HFF-Myc (cell line): Measurements from ENCODE around the gene RUNX2.

Experiments used
- DNase-seq: peaks from one replicate; pipeline ENCODE4 v3.0.0-alpha.2; 2011; ENCODE audit warnings: low read depth; ENCODE audit errors: extremely low read depth
- H3K4me3 ChIP-seq: replicated peaks from 2 replicates; pipeline ENCODE4 v1.5.1; 2011; ENCODE audit warnings: low read depth, mild to moderate bottlenecking, control low read depth, low read length
- TF ChIP-seq, protein P1 (sequence below): IDR thresholded peaks from 2 replicates; pipeline ENCODE4 v1.5.1; 2012; ENCODE audit warnings: mild to moderate bottlenecking, low read depth, low read length, control low read depth; ENCODE audit errors: missing control alignments

The RUNX2 gene

DNA sequence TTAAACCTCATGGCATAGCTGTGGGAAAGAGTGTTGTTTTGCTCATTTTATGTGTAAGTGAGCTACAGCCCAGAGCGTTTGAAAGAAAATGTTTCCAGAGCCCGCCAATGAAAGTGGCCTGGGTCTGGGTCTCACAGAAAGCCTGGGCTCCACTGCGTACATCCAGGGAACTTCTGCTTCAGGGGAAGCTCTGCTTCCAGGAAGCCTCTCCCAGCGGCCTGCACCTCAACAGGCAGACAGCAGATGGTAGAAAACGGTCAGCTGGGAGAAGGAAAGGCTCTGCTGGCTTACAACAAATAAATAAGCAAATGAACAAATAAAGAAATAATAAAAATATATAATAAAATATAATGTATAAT lies 320.1 kb downstream of the RUNX2 start:
- no peak for DNase-seq
- TF ChIP-seq, protein P1, sequence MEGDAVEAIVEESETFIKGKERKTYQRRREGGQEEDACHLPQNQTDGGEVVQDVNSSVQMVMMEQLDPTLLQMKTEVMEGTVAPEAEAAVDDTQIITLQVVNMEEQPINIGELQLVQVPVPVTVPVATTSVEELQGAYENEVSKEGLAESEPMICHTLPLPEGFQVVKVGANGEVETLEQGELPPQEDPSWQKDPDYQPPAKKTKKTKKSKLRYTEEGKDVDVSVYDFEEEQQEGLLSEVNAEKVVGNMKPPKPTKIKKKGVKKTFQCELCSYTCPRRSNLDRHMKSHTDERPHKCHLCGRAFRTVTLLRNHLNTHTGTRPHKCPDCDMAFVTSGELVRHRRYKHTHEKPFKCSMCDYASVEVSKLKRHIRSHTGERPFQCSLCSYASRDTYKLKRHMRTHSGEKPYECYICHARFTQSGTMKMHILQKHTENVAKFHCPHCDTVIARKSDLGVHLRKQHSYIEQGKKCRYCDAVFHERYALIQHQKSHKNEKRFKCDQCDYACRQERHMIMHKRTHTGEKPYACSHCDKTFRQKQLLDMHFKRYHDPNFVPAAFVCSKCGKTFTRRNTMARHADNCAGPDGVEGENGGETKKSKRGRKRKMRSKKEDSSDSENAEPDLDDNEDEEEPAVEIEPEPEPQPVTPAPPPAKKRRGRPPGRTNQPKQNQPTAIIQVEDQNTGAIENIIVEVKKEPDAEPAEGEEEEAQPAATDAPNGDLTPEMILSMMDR = no peak
- no peak overlapping the region for H3K4me3 ChIP-seq

DNA sequence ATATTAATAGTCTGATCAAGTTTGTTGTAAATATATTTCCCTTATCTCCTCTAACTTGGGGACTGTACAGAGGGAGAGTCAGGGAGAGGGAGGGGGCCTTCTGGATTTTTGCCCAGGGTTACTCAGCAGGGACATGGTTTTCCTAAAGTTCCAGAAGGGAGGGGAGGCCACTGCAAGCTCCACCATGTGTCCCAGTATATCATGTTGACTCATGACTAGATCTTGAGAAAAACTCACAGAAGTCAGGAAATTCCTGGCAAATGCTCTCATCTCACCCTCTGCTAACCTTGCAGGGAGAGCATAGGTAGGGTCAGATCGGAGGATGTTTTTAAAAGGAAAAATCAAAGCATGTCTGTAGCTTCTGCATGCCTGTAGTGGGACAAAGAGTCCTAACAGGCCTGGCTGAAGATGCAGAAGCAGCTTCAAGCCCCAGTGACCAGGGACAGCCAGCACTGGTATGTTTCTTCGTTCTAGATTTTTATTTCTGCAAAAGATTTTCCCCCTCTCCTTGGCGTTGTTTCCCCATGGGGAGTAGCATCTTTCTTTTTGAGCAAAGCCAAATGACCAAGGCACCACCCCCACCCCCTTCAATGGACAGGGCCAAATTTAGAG lies 322.5 kb downstream of the RUNX2 start:
- H3K4me3 ChIP-seq = no peak overlapping the region
- TF ChIP-seq, protein P1 = no peak
- DNase-seq = peak; percentile 87

DNA sequence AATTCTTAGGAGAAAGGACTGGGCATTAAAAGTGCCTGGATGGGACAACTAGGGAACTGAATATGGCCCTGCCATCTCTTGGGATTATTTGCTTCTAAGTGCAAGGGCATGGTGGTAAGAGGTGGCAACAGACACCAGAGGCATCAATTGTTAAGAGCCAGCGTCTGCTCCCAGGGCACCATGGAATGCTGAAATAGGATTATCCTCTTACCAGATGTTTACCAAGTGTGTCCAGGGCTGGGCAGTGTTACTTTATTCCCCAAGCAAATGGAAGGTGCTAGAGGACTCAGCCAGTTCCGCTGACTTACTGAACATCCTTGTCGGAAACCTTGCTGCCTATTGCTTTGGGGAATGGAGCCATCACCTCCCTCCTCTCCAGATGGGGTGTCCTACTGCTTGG lies 323.2 kb downstream of the RUNX2 start:
- TF ChIP-seq, protein P1 = no peak
- no peak overlapping the region for H3K4me3 ChIP-seq
- DNase-seq = no peak

DNA sequence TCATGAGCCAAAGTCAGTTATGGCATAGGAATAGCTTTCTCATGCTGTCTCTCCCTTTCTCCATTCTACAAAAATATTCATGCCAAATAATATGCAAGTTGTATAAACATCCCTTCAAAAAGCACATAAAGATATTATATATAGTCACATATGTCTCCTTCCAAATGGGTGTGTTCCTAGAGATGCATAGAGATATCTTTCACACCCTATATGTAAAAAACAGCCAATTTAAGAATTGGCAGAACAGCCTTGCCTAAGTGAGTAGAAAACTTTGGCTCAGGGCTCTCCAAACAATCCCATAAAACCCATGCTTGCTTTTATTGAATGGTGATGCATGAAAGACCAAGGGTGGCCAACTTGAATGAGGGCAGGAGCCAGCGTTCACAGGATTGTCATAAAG lies 324.3 kb downstream of the RUNX2 start:
- DNase-seq = no peak
- TF ChIP-seq, protein P1 = no peak
- no peak overlapping the region for H3K4me3 ChIP-seq

DNA sequence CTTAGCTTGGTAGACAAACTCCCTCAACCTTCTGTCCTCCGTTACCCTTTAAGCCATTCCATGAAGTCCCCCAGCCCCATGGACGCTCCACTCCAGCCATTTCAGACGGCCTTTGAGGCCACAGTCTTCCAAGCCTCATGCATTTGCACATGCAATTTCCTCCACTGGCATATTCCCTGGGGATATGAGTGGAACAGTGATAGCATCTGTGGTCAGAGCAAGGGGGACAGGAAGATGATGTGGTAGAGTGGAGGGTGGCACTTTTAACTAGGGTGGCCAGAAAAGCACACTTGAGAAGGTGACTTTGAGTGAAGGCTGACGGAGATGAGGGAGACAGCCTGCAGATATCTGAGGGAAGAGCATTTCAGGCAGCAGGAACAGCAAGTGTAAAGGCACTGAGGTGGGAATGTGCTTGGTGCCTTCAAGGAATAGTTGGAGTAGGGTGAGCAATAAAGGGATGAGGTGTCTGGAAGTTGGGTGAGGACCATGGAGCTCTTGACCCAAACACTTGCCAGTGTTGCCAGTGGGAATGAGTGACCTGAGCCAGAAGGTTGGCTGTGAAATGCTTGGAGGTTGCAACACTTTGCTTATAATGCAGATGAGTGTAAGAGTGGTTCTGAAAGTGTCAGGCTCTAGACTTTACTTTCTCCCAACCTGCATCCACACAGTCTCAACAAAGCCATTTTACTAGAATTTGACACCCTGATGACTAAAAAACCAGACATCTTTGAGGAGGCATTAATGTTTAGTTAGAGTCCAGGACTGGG lies 325.2 kb downstream of the RUNX2 start:
- no peak for DNase-seq
- TF ChIP-seq, protein P1 = no peak
- no peak overlapping the region for H3K4me3 ChIP-seq

DNA sequence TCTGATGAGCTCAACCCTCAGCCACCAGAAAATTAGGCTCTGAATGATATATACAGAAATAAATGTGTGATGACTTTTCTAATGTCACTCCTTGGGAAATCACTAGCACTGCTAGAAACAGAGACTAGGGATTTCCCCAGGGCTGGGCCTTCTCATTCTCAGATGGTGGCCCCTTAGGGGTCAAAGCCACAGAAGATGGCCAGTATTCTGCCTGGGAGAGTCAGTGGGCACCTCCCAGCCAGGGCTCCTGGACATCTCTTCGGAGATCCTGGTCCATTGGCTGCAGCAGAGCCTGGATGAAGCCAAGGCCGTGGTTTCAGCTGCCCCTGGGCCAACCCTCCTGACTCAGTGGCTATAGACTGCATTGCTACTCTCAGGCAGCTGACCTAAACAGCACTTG lies 326.5 kb downstream of the RUNX2 start:
- TF ChIP-seq, protein P1 = no peak
- no peak for DNase-seq
- H3K4me3 ChIP-seq = no peak overlapping the region
